VCaP (cell line): Measurements from ENCODE around the gene FTSJ1.

Experiments used
- H3K27ac ChIP-seq: fragments of 450-650 bp; 2 replicates; pipeline ENCODE4 v1.5.1; 2017
- CTCF ChIP-seq: fragments of 450-650 bp; conservative IDR thresholded peaks from 2 replicates; pipeline ENCODE4 v1.5.1; 2017; ENCODE audit warnings: mild to moderate bottlenecking, moderate library complexity

The FTSJ1 gene

GRCh38 chrX:48468247-48468671, 7.7 kb upstream of the FTSJ1 start:
- no peak overlapping the region for H3K27ac ChIP-seq

GRCh38 chrX:48468693-48469691, 7.0 kb upstream of the FTSJ1 start:
- H3K27ac ChIP-seq = no peak overlapping the region
- no peak for TF ChIP-seq CTCF

More at GRCh38 chrX:48468247-48468671, 7.7 kb upstream of the FTSJ1 start:
- TF ChIP-seq CTCF = no peak

GRCh38 chrX:48470110-48470832, 5.7 kb upstream of the FTSJ1 start, which contains the start of gene SLC38A5:
Gene SLC38A5, minus strand, starts transcription at chrX:48470260. Its CDS starts 2,336 bp downstream, at chrX:48467924.
- H3K27ac ChIP-seq = no peak within 1 kb of the TSS
- no peak for TF ChIP-seq CTCF

DNA sequence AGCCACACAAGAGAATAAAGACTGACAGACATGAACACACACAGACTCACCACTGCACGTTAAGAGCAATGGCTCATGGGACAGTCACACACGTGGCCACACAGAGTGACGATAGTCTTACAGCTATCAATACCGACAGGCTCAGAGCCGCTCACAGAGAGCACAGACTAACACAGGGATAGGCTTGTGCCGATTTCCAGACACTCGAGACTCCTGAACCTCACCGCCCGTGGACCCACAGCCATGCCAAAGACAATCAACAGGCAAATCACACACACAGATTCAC, 5.2 kb upstream of the FTSJ1 start:
- TF ChIP-seq CTCF = no peak
- no peak overlapping the region for H3K27ac ChIP-seq

DNA sequence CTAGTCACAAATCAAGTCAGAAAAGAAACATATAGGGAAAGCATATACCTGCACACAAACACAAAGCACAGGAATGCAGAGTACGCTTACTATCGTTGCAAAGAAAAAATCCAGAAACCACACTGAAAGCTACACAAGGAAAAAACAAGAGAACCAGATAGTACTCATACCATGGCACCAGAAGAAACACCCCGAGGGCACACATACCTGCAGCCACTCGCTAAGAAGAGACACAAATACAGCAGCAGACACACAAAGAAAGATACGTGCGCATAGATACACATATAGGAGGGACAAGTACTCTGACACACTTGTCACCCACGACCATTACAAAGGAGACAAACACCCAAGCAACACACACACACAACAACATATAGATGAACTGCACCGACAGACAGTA, 4.5 kb upstream of the FTSJ1 start:
- no peak for TF ChIP-seq CTCF
- no peak overlapping the region for H3K27ac ChIP-seq

DNA sequence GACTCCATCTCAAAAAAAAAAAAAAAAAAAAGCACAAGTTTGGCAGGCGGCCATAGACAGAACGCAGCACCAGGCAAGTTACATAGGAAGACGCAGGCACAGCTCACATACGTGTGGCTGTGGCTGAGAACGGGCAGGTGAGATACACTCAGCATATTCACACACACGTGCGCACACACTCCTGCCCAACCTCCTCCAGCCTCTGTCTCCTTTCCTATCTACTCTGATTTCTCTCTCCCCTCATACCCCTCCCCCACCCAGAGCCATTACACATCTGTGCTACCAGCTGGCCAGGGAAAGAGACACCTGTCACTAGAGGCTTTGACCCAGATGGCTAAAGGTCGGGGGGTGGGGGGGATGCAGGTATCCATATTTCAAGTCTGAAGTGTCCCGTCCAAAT, 3.8 kb upstream of the FTSJ1 start:
- H3K27ac ChIP-seq = no peak overlapping the region
- no peak for TF ChIP-seq CTCF
